ENCODE data around the gene ZBTB49. TPM values are rescaled to one million over a fixed set of nuclear protein-coding genes. Genes with fewer than 3 reads are reported as not detected.
A peak's percentile ranks its signal among the peaks of the same experiment; 100 is the strongest.

The ZBTB49 gene
- total RNA-seq, 2 experiments from 2014 or later = 5.2 to 6.4 TPM

GRCh38 chr4:4328206-4328605, 38.2 kb downstream of the ZBTB49 start:
- Mint-ChIP-seq H3K9me3 (ENCODE audit: insufficient read depth) (no peaks in the 10 kb centered on the region), H3K27me3 (ENCODE audit: low read depth) (no peaks in the 10 kb centered on the region), H3K4me3 (no peak overlapping the region), H3K4me1 (ENCODE audit: low read depth) (no peaks in the 10 kb centered on the region), H3K36me3 (ENCODE audit: low read depth) (no peaks in the 10 kb centered on the region), H3K27ac (no peak overlapping the region)
- no peak for DNase-seq
- POLR2A ChIA-PET = no interaction called here
- ATAC-seq = no peak
- CTCF ChIA-PET = interaction anchor here (1.5 kb wide), 1 partner anchor 68 kb away, joined by 5 read pairs; no protein-coding TSS in a partner anchor

- Mint-ChIP-seq H3K27me3 (ENCODE audit: low read depth) (no peaks in the 10 kb centered on the region), H3K4me1 (ENCODE audit: low read depth) (no peaks in the 10 kb centered on the region), H3K9me3 (ENCODE audit: insufficient read depth) (no peaks in the 10 kb centered on the region), H3K36me3 (ENCODE audit: low read depth) (no peaks in the 10 kb centered on the region), H3K4me3 (no peak overlapping the region), H3K27ac (no peak overlapping the region)
- ChIA-PET CTCF (no interaction called here), POLR2A (no interaction called here)
- ATAC-seq (no peak), DNase-seq (no peak)
Measured at GRCh38 chr4:4328840-4329239, 38.8 kb downstream of the ZBTB49 start.

DNA sequence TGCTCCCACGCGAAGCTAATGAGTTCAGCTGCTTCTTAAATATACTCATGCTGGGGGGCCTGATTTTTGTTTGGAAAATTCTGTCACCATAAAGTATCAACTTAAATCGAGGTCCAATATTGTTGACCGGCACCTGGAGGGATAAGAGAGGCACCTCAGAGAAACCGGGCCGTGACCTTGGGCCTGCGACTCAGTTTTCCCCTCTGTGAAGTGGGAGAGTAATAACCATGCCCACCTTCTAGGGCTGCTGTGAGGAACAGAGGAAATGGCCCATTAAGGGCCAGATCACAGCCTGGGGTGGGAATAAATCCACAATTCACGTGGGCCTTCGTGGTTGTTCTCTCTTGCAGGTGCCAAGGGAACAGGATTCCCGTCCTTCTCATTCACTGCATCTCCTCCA, 39.4 kb downstream of the ZBTB49 start:
- H3K27me3 Mint-ChIP-seq (ENCODE audit: low read depth) = no peaks in the 10 kb centered on the region
- no peaks in the 10 kb centered on the region for H3K9me3 Mint-ChIP-seq (ENCODE audit: insufficient read depth)
- no peak for DNase-seq
- ChIA-PET POLR2A (no interaction called here), CTCF (no interaction called here)
- no peaks in the 10 kb centered on the region for H3K36me3 Mint-ChIP-seq (ENCODE audit: low read depth)
- H3K4me1 Mint-ChIP-seq (ENCODE audit: low read depth) = peaks cover under 1% of the 10 kb centered on the region
- ATAC-seq = no peak
- H3K4me3 Mint-ChIP-seq = no peak overlapping the region
- no peak overlapping the region for H3K27ac Mint-ChIP-seq

- ChIA-PET CTCF (interaction anchor here (1.1 to 2.2 kb wide), 3 partner anchors 71 to 79 kb away, joined by 5 to 7 read pairs (median 7); no protein-coding TSS in a partner anchor), POLR2A (no interaction called here)
- ATAC-seq = no peak
- no peaks in the 10 kb centered on the region for H3K27me3 Mint-ChIP-seq (ENCODE audit: low read depth)
- no peaks in the 10 kb centered on the region for H3K36me3 Mint-ChIP-seq (ENCODE audit: low read depth)
- no peak overlapping the region for H3K4me3 Mint-ChIP-seq
- H3K27ac Mint-ChIP-seq = no peak overlapping the region
- no peak for DNase-seq
- no peaks in the 10 kb centered on the region for H3K9me3 Mint-ChIP-seq (ENCODE audit: insufficient read depth)
- peaks cover 8% of the 10 kb centered on the region for H3K4me1 Mint-ChIP-seq (ENCODE audit: low read depth)
Measured at GRCh38 chr4:4330794-4331193, 40.7 kb downstream of the ZBTB49 start.

DNA sequence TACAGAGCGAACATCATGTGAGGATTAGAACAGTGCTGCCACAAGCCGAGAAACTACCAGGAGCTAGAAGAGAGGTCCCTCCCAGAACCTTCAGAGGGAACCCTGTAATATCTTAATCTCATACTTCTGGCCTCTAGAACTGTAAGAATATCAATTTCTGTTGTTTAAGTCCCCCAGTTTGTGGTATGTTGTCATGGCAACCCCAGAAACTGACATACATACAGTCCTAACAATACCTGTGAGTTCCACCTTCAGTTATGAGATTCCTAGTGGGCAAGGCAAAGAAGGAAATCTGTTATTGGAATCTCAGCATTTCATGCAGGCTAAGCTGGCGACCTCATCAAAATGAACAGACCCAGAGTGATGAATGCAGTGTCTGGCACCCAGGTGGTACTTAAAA, 42.5 kb downstream of the ZBTB49 start:
- no peak for ATAC-seq
- H3K36me3 Mint-ChIP-seq (ENCODE audit: low read depth) = no peaks in the 10 kb centered on the region
- POLR2A ChIA-PET = no interaction called here
- H3K9me3 Mint-ChIP-seq (ENCODE audit: insufficient read depth) = no peaks in the 10 kb centered on the region
- DNase-seq = no peak
- CTCF ChIA-PET = interaction anchor here (1.2 to 8.7 kb wide), 6 partner anchors 72 to 149 kb away, joined by 3 to 68 read pairs (median 6); partner anchors contain the start of gene TMEM128
- peaks cover 2% of the 10 kb centered on the region for H3K27me3 Mint-ChIP-seq (ENCODE audit: low read depth)
- H3K27ac Mint-ChIP-seq = no peak overlapping the region
- no peak overlapping the region for H3K4me3 Mint-ChIP-seq
- peaks cover 8% of the 10 kb centered on the region for H3K4me1 Mint-ChIP-seq (ENCODE audit: low read depth)

GRCh38 chr4:4333265-4333706, 43.2 kb downstream of the ZBTB49 start:
- CTCF ChIA-PET = interaction anchor here (1.0 to 8.7 kb wide), 5 partner anchors 15 to 150 kb away, joined by 3 to 68 read pairs (median 5); partner anchors contain the start of gene TMEM128
- Mint-ChIP-seq H3K9me3 (ENCODE audit: insufficient read depth) (no peaks in the 10 kb centered on the region), H3K27ac (no peak overlapping the region), H3K4me3 (no peak overlapping the region), H3K36me3 (ENCODE audit: low read depth) (no peaks in the 10 kb centered on the region), H3K4me1 (ENCODE audit: low read depth) (peaks cover 8% of the 10 kb centered on the region), H3K27me3 (ENCODE audit: low read depth) (peaks cover 3% of the 10 kb centered on the region)
- DNase-seq (no peak), ATAC-seq (no peak)
- POLR2A ChIA-PET = no interaction called here

GRCh38 chr4:4334798-4335520, 44.9 kb downstream of the ZBTB49 start:
- ChIA-PET POLR2A (interaction anchor here (1.4 kb wide), 1 partner anchor 87 kb away, joined by 4 read pairs; the partner anchor contains the start of gene TMEM128), CTCF (interaction anchor here (1.2 to 8.7 kb wide), 8 partner anchors 14 to 87 kb away, joined by 3 to 68 read pairs (median 5); partner anchors contain the start of gene TMEM128)
- Mint-ChIP-seq H3K4me3 (no peak overlapping the region), H3K27ac (no peak overlapping the region), H3K27me3 (ENCODE audit: low read depth) (peaks cover 3% of the 10 kb centered on the region), H3K9me3 (ENCODE audit: insufficient read depth) (no peaks in the 10 kb centered on the region), H3K36me3 (ENCODE audit: low read depth) (no peaks in the 10 kb centered on the region), H3K4me1 (ENCODE audit: low read depth) (peaks cover 8% of the 10 kb centered on the region)
- ATAC-seq = peak; percentile 95
- peak; percentile 83 for DNase-seq

DNA sequence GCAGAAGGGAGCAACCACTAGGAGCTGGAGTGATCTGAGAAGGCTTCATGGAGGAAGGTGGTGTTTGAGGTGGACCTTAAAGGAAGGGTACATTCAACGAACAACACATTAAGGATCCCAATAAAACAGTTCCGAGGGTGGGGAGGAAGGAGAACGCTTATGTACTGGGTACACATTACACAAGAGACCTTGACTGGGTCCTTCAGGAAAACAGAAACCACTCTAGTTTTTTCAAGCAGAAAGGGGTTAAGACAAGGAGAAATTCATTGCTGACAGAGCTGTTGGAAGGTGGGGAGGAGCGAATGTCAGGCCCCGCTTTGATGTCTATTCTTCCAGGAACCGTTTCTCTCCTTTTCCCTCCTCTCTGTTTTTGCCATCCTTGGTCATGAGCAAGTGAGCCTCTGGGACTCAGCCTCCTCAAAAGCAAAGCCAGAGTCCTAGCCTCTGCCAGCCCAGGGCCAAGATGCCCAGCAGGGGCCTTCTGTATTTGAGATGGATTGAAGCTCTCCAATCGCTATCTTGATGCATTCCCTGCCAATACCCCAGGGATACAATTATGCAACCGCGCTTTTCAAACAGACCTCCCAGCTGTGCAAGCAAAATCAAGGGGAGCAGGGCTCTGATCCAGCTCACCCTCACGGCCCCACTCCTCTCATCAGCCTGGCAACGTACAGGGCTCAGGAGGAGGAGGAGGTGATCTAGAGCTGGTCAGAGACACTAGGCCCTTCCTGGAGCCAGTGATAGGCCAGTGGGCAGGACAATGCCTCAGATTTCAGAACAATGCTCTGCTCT, 48.4 kb downstream of the ZBTB49 start:
- ATAC-seq (no peak), DNase-seq (no peak)
- CTCF ChIA-PET = interaction anchor here (0.9 to 8.7 kb wide), 4 partner anchors 12 to 92 kb away, joined by 4 to 68 read pairs (median 17); no protein-coding TSS in a partner anchor
- Mint-ChIP-seq H3K36me3 (ENCODE audit: low read depth) (no peaks in the 10 kb centered on the region), H3K9me3 (ENCODE audit: insufficient read depth) (no peaks in the 10 kb centered on the region), H3K27me3 (ENCODE audit: low read depth) (peaks cover 3% of the 10 kb centered on the region), H3K27ac (no peak overlapping the region), H3K4me3 (no peak overlapping the region), H3K4me1 (ENCODE audit: low read depth) (peaks cover 10% of the 10 kb centered on the region)
- POLR2A ChIA-PET = interaction anchor here (0.9 to 1.4 kb wide), 2 partner anchors 90 kb away, joined by 3 to 5 read pairs; partner anchors contain the start of gene TMEM128

DNA sequence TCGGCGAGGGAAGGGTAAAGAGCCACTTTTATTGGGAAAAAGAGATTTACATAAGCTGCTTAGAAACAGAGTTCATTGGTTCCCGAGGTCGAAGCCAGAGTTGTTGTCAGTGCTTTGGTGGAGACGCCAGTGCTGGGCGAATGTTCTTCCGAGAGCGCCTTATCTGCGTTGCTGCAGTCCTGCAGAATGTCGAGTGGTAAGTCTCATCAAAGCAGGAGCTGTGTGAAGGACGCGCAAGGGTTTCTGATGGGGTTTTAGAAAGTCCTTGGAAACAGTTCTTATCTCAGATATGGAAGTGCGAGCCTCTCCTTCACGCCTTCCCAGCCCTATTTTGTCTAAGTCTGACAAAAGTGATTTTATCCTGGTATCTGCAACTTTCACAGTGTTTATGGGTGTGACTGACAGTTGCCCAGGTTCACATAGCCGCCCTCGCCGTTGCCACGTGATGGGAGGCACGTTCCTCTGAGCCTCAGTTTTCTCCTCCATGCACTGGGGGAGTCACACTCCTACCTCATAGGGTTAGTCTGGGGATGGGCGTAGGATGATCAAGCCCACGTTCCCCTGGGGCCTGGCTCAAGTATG, 49.5 kb downstream of the ZBTB49 start:
- POLR2A ChIA-PET = interaction anchor here (1.4 kb wide), 1 partner anchor 91 kb away, joined by 5 read pairs; the partner anchor contains the start of gene TMEM128

GRCh38 chr4:4341861-4342650, 52.0 kb downstream of the ZBTB49 start:
- peaks cover 5% of the 10 kb centered on the region for H3K9me3 Mint-ChIP-seq (ENCODE audit: insufficient read depth)
- POLR2A ChIA-PET = no interaction called here

More for the DNA sequence above, 49.5 kb downstream of the ZBTB49 start:
- H3K4me3 Mint-ChIP-seq = no peak overlapping the region
- peaks cover 9% of the 10 kb centered on the region for H3K4me1 Mint-ChIP-seq (ENCODE audit: low read depth)
- CTCF ChIA-PET = interaction anchor here (8.7 kb wide), 1 partner anchor 79 kb away, joined by 68 read pairs; no protein-coding TSS in a partner anchor
- H3K27ac Mint-ChIP-seq = no peak overlapping the region
- H3K36me3 Mint-ChIP-seq (ENCODE audit: low read depth) = no peaks in the 10 kb centered on the region
- no peak for DNase-seq
- ATAC-seq = no peak
- peaks cover 3% of the 10 kb centered on the region for H3K27me3 Mint-ChIP-seq (ENCODE audit: low read depth)
- no peaks in the 10 kb centered on the region for H3K9me3 Mint-ChIP-seq (ENCODE audit: insufficient read depth)

DNA sequence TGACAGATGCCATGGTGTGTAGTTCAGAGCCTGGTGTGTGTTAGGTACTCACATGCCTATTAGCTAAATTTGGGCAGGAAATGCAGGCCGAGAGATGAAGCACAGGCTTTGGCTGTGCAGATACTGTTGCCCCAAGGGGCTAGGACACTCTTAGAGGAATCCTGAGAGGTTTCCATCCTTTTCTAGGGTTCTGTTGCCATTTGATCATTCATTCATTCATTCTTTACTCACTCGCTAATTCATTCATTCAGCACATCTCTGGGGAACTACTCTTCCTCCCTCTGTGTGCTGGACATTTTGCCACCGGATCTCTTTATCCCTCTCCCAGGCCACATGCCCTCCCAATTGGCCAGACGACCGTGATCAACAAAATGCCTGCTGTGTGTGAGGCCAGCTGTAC, 53.0 kb downstream of the ZBTB49 start:
- peaks cover 9% of the 10 kb centered on the region for H3K36me3 Mint-ChIP-seq (ENCODE audit: low read depth)
- ATAC-seq = no peak
- H3K4me1 Mint-ChIP-seq (ENCODE audit: low read depth) = peaks cover 14% of the 10 kb centered on the region
- H3K4me3 Mint-ChIP-seq = no peak overlapping the region
- H3K9me3 Mint-ChIP-seq (ENCODE audit: insufficient read depth) = peaks cover 12% of the 10 kb centered on the region
- H3K27me3 Mint-ChIP-seq (ENCODE audit: low read depth) = no peaks in the 10 kb centered on the region
- H3K27ac Mint-ChIP-seq = no peak overlapping the region
- DNase-seq = no peak
- CTCF ChIA-PET = interaction anchor here (3.5 kb wide), 1 partner anchor 83 kb away, joined by 10 read pairs; no protein-coding TSS in a partner anchor
- POLR2A ChIA-PET = no interaction called here

More at GRCh38 chr4:4341861-4342650, 52.0 kb downstream of the ZBTB49 start:
- peaks cover 4% of the 10 kb centered on the region for H3K4me1 Mint-ChIP-seq (ENCODE audit: low read depth)
- no peak overlapping the region for H3K4me3 Mint-ChIP-seq
- DNase-seq (no peak), ATAC-seq (no peak)
- peaks cover 3% of the 10 kb centered on the region for H3K27me3 Mint-ChIP-seq (ENCODE audit: low read depth)
- CTCF ChIA-PET = interaction anchor here (0.8 to 3.5 kb wide), 3 partner anchors 16 to 91 kb away, joined by 3 to 10 read pairs (median 3); no protein-coding TSS in a partner anchor
- no peak overlapping the region for H3K27ac Mint-ChIP-seq
- peaks cover 1% of the 10 kb centered on the region for H3K36me3 Mint-ChIP-seq (ENCODE audit: low read depth)

Measured in activated CD8-positive, alpha-beta T cell treated with anti-CD3 and anti-CD28 coated beads, Interleukin-2, amount 10 ng/mL, durations not matched to agents 7 days and 5 days (primary cell).